HT1080 (cell line): Measurements from ENCODE around the gene ADRA2B. TPM values are rescaled to one million over a fixed set of nuclear protein-coding genes. Genes with fewer than 3 reads are reported as not detected.
"Not testable (repeated sequence)": the region's sequence is repeated elsewhere in the genome, so short reads cannot be mapped to it uniquely, and the experiment has no call there.

ENCODE experiments used
- DNase-seq: peaks from one replicate; pipeline ENCODE4 v3.0.0-alpha.2; 2015; ENCODE audit warnings: low read depth
- polyA plus RNA-seq, 2 experiments: library from polyadenylated mRNA; depleted of rRNA; stranded (reverse); fragments of >200 nt; gene quantifications; 2 replicates each; pipeline ENCODE4 v1.2.3, GENCODE V29; 2015
- total RNA-seq: library from RNA; depleted of rRNA; stranded (reverse); fragments of >200 nt; shearing (Covaris generic); gene quantifications from 2 replicates; pipeline ENCODE4 v1.2.3, GENCODE V29; 2014; rRNA removed

ADRA2B gene
- not detected in 2 replicates for total RNA-seq
- polyA plus RNA-seq (2015; cell fraction: cytosol; rRNA removed) = not detected in 2 replicates
- polyA plus RNA-seq (2015; cell fraction: nucleus; rRNA removed) = not detected in 2 replicates

- no peak for DNase-seq
Observed at GRCh38 chr2:96116424-96116878, at the start of gene ADRA2B. ADRA2B (minus strand) TSS chr2:96116571; CDS start chr2:96116149, 422 bp downstream.

DNA sequence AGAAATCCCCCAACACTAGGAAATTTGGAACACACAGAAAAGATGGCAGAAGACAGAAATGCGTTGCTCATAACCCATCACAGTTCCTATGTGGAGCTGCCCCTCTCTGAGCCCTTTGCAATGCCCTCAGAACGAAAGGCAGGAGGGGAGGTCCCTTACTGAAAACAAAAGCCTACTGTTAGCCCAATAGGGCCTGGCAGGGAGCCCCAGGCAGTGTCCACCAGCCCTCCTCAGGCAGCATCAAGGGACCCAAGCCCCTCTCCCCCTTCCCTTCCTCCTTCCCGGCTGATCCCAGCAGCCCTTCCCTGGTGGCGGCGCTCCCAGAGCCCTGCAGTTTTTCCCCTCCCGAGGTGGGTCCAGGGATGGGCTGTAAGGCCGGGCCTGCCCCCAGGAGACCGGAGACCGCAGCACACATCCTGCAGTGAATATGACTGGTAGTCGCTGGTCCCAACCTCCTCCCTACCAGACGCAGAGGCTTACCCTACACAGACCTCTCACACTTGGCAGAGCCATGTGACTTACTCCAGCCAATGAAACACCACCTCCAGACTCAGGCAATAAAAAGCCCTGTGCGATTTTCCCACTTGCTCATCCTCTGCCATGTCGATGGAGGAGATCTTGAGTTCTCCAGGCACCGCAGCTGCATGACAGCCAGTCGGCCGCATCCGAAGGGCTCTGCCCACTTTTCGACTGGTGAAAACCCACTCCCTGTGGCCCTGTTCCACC, 48.3 kb upstream of the ADRA2B start:
- DNase-seq = no peak

GRCh38 chr2:96163768-96164429, 47.5 kb upstream of the ADRA2B start:
- DNase-seq = no peak

- DNase-seq = no peak
Observed at GRCh38 chr2:96163415-96163767, 47.0 kb upstream of the ADRA2B start.

GRCh38 chr2:96161898-96162297, 45.5 kb upstream of the ADRA2B start:
- no peak for DNase-seq

- not testable (repeated sequence) for DNase-seq
Observed at GRCh38 chr2:96160366-96160765, 44.0 kb upstream of the ADRA2B start.

DNA sequence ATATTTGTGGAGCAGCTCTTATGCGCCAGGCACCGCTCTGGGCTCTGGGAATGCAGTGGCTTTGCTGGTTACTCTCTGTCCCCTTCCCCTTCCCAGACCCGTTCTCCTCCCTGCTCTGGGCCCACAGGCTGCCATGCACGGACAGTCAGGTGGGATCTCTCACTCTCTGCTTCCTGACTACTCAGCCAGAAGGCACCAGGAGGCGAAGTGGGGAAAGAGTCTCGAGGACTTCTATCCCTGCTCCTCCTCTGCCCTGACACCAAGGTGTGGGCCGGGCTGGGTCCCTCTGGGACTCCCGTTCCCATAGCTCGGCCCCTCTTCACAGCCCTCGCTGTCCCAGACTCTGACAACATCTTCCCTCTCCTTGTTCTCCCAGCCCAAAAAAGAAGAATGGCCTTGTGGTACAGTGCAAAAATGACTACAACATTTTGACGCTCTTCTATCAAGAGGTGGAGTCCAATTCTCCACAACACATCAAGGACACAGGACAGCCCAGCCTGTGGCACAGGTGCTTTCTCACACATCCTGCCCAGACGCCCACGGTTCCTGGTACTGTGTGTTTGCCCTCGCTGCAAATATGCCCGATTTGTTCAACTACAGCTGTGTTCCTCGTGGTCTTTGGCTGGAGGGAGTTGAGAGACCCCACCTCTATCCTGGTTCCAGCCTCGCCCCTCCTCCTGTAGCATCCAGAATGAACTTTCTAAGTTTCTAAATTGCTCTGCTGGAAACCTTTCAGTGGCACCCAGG, 42.9 kb upstream of the ADRA2B start:
- no peak for DNase-seq

DNA sequence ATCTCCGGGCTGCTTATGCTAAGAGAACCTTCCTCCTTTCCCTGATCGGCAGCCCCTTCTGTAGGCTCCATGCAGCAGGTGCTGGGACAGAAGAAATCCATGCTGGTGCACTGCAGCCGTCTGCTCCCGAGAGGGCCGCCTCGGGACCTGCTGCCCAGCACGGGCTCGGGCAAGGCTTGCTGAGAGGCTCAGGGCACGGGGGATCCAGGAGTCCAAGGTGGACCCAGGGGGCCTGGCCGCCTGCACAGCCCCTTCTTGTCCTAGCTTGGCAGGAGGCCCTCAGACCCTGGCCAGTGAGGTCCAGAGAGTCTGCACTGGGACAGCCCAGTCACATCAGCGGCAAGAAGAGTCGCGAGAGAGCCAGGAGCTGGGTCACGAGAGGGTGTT, 42.2 kb upstream of the ADRA2B start:
- no peak for DNase-seq

DNA sequence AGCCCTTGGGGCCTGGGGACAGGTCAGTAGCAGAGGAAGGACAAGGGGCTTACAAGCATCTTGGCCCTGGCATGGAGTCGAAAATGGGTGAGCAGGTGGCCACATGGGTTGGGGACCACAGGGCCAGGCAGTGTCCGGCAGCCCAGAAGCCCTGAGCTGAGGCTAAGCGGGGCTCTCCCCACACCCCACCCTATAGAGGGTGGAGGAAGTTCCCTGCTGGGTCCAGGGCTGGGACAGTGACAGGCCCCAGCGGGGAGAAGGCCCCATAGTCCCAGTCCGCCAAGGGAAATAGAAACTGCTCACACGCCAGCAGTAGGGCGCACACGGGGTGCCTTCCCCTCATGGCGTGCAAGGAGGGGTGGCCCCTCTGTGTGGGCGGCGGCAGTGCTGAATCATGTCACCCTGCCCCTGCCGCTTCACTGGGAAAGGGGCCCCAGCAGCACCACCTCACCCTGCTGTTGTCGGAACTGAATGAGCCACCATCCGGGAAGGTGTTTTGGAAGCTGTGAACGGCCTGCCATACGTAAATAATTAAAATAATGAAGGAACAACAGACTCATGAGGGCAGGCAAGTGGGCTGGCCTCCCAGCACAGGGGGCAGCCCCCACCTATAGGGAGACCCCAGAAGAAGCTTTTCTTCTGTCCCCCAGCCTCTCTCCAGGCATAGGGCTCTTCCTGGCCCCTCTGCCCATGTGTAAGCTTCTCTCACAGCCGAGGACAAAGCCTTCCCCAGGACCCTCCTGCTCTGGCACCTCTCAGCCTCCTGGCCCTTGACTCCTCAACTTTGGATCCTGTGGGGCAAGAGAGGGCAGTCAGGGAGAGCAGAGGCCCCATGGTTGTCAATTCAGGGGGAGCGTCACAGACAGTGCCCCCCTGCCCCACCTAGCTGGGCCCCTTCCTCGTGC, 41.5 kb upstream of the ADRA2B start:
- DNase-seq = no peak

GRCh38 chr2:96156926-96157648, 40.7 kb upstream of the ADRA2B start:
- no peak for DNase-seq

DNA sequence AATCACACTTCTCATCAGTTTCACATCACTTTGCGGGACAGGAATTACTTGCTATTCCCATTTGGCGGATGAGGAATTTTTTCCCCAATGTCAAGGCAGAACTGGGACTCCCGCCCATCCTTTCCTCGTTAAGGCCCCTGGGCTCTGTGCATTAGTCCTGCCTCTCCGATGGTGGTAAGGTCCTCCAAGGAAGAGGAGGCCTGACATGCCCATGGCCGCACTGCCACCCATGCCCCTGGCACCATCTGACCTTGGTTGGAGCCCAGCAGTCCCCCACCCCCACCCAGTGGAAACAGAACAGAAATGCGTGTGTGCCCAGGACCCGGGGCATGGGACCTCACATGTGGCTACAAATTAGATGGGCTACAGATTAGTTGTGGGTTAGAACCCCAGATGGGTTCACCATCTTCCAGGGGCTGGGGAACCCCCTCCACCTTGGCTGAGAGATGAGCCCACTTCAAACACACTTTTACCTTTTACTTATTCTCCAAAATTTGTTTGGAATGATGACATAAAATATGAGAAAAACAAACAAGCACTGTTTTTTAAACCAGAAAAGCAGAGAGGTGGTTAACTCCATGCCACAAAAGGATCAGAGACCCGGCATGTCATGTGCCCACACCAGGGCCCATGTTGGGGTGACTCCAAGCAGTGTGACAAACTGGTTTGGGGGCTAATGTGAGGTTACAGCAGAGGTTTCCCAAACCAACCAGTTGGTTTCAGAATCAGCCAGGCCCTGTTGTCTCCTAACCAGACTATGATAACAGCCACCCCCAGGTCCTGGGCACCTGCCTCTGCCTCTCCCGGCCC, 39.8 kb upstream of the ADRA2B start:
- DNase-seq = no peak

DNA sequence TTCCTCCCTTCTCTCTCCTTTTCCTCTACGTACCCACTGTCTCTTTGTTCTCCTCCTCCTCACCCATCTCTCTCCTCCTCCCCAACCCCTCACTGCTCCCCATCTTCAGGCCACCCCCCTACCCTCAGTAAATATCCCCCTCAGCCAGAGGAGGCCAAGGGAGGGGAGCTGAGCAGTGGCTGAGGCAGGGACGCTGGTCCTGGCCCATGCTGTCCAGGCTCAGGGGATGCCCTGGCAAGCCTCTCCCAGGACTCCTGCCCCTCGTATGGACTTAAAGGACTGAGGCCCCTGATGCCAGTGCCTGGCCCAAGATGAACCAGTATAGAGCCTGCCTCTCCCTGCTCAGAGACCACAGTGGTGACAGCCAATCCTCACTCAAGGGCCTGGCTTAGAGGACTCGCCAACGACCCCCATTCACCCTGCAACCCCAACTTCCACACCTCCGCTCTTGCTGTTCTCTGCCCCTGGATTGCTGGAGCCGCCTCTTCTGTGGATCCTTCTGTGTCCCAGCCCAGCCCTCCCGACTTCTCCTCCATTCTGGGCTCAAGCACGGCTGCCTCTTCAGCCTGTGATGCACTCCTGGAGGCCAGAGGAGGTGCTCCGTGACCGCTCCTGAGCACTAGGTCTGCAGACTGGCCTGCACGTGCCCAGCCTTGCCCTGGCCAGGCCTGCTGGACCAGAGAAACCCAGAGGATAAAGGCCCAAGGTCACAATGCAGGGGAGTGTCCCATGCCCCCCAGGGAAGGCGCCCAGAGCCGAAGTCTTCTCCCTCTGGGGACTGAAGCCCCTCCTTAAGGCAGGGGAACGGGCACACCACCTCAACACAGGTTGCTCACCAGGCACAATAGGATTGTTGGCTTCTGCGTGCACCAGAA, 38.4 kb upstream of the ADRA2B start:
- no peak for DNase-seq

DNA sequence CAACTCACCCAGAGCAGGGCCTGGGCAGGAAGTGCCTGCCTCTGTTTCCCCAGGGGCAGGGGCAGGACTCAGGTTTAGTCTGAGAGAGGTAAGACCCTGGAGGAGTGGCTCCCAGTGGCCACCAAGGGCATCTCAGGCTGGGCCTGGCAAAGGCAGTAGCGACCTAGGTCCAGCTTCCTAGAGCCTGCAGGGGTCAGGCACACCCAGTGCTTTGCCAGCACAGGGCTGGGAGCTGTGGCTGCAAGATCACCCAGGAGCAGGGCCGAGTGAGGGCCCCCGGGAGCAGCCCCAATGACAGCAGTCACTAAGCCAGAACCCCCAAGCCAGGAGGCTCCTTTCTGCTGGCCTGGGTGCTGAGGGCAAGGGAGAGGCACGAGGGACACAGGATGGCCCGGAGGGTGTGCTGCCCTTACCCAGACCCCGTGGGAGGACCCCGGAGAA, 37.6 kb upstream of the ADRA2B start:
- DNase-seq = no peak

- DNase-seq = no peak
Observed at GRCh38 chr2:96153291-96153713, 36.9 kb upstream of the ADRA2B start.

DNA sequence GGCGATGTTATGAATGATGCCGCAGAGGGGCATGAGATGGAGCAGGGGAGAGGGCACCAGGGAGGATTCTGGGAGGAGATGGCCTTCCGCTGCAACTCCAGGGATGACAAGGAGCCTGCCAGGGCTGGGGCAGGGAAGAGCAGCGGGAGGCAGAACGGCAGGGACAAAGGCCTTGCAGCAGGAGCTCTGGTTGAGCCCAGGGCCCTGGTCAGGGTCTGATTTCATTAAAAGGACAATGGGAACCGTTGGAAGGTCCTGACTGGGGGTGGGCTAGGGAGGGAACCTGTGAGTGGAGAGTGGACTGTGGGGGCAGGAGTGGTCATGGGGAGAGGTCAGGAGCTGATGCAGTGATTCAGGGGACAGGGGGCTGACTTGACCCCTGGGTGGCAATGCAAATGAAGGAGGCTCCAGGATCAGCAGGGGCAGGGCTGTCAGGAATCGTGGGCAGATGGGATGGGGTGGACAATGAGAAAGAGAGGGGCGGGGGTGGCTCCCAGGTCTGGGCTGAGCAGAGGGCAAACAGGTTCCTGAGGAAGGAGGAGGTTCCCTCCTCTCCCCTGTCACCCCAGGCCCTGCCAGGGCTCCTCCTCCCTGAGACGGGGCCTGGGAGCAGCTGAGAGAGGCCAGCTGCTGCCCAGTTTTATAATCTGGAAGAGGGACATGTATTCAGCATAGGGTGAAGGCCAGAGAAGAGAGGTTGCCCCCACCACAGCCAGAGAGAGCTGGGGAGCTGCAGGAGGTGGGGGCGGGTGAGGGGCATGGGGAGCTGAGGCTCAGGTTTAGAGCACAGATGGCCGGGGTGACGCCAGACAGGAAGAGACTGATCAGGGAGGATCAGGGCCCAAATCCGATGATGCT, 36.2 kb upstream of the ADRA2B start:
- DNase-seq = no peak

GRCh38 chr2:96151595-96152303, 35.4 kb upstream of the ADRA2B start:
- DNase-seq = no peak
